ENCODE data around the gene SLC24A3.

GRCh38 chr20:19511931-19512330 lies 299.5 kb downstream of the SLC24A3 start:
- TF ChIP-seq CTCF (IDR thresholded peaks at IDR 0.05) (no peak), POLR2A (IDR thresholded peaks at IDR 0.05) (no peak)

Data from heart left ventricle (tissue), 13 donors.